IMR-90 (cell line): Measurements from ENCODE around the gene ANGPTL5. TPM values are rescaled to one million over a fixed set of nuclear protein-coding genes. Genes with fewer than 3 reads are reported as not detected.
A peak's percentile ranks its signal among the peaks of the same experiment; 100 is the strongest.

ENCODE experiments used
- ATAC-seq: fragments of 200-7000 bp; cut with Tn5 transposase; 2 replicates; pipeline ENCODE4 v1.9.1; 2020; ENCODE audit warnings: low read depth, mild to moderate bottlenecking, moderate library complexity
- BruUV-seq: library from RNA; stranded (reverse); fragments of 400-500 nt; replicated peaks from 2 replicates; lab custom pipeline; 2021; lab: Mats Ljungman, UMichigan
- CTCF ChIA-PET: fragments of 300-600 bp; formaldehyde crosslinking; extraction: SDS; loops from one replicate; lab custom pipeline; 2021; ENCODE audit warnings: antibody characterized with exemption; lab: Yijun Ruan, JAX
- POLR2A ChIA-PET: fragments of 300-600 bp; sonication (Branson Sonifier 250); formaldehyde crosslinking; loops from one replicate; lab custom pipeline; 2022; ENCODE audit warnings: antibody characterized with exemption; ENCODE audit not compliant: unreplicated experiment; lab: Charles Lee
- DNase-seq: peaks from one replicate; pipeline ENCODE4 v3.0.0; 2013
- H2AFZ ChIP-seq: replicated peaks from 2 replicates; pipeline ENCODE3; 2013; ENCODE audit warnings: low read length, mild to moderate bottlenecking; ENCODE audit not compliant: poor library complexity
- H2AK5ac ChIP-seq: 2 replicates; pipeline ENCODE4 v1.6.1; 2013; ENCODE audit warnings: low read depth, low read length, inconsistent platforms
- H2AK9ac ChIP-seq: replicated peaks from 2 replicates; pipeline ENCODE3; 2013; ENCODE audit warnings: mild to moderate bottlenecking, low read depth, low read length, moderate library complexity; ENCODE audit not compliant: poor library complexity
- H2BK120ac ChIP-seq: 2 replicates; pipeline ENCODE4 v1.6.1; 2013; ENCODE audit warnings: low read depth, low read length, inconsistent platforms
- H2BK15ac ChIP-seq: 3 replicates; pipeline ENCODE4 v1.6.1; 2013; ENCODE audit warnings: low read depth, low read length, inconsistent platforms
- H2BK20ac ChIP-seq: 2 replicates; pipeline ENCODE4 v1.6.1; 2013; ENCODE audit warnings: low read depth, mild to moderate bottlenecking, inconsistent platforms, low read length, moderate library complexity
- H2BK5ac ChIP-seq: 2 replicates; pipeline ENCODE4 v1.6.1; 2013; ENCODE audit warnings: mild to moderate bottlenecking, low read depth, low read length, inconsistent platforms; ENCODE audit not compliant: poor library complexity, severe bottlenecking
- H3K14ac ChIP-seq: replicated peaks from 2 replicates; pipeline ENCODE4 v1.6.1; 2013; ENCODE audit warnings: low read depth, low read length, inconsistent platforms
- H3K18ac ChIP-seq: 2 replicates; pipeline ENCODE4 v1.6.1; 2013; ENCODE audit warnings: low read depth, low read length, control low read depth
- H3K23ac ChIP-seq: 2 replicates; pipeline ENCODE4 v1.6.1; 2013; ENCODE audit warnings: low read depth, low read length, inconsistent platforms
- H3K27ac ChIP-seq: 2 replicates; pipeline ENCODE4 v1.5.1; 2013; ENCODE audit warnings: mild to moderate bottlenecking, control low read depth, low read length; ENCODE audit not compliant: insufficient read depth
- H3K27me3 ChIP-seq: 2 replicates; pipeline ENCODE4 v1.6.1; 2013; ENCODE audit warnings: low read length; ENCODE audit not compliant: control insufficient read depth, insufficient read depth
- H3K36me3 ChIP-seq: 2 replicates; pipeline ENCODE4 v1.6.1; 2013; ENCODE audit warnings: low read length, mixed read lengths; ENCODE audit not compliant: control insufficient read depth, insufficient read depth
- H3K4ac ChIP-seq: 2 replicates; pipeline ENCODE4 v1.6.1; 2013; ENCODE audit warnings: low read depth, low read length, inconsistent platforms
- H3K4me1 ChIP-seq: 2 replicates; pipeline ENCODE4 v1.6.1; 2013; ENCODE audit warnings: low read length, mixed read lengths; ENCODE audit not compliant: control insufficient read depth, insufficient read depth
- H3K4me2 ChIP-seq: 2 replicates; pipeline ENCODE4 v1.6.1; 2013; ENCODE audit warnings: low read depth, mild to moderate bottlenecking, control low read depth, low read length, moderate library complexity
- H3K4me3 ChIP-seq: 2 replicates; pipeline ENCODE4 v1.5.1; 2013; ENCODE audit warnings: low read depth, mild to moderate bottlenecking, control low read depth, low read length, moderate library complexity; ENCODE audit not compliant: insufficient read depth
- H3K56ac ChIP-seq: 2 replicates; pipeline ENCODE4 v1.6.1; 2013; ENCODE audit warnings: low read length, inconsistent platforms; ENCODE audit not compliant: insufficient read depth; ENCODE audit errors: extremely low read depth
- H3K79me1 ChIP-seq, 2 experiments: 2 replicates each; pipeline ENCODE4 v1.6.1; 2013; ENCODE audit warnings: low read length in 2 of 2, inconsistent platforms in 1 of 2, low read depth in 1 of 2
- H3K9ac ChIP-seq: 2 replicates; pipeline ENCODE4 v1.6.1; 2013; ENCODE audit warnings: low read depth, low read length, control low read depth
- H3K9me1 ChIP-seq: 2 replicates; pipeline ENCODE4 v1.6.1; 2013; ENCODE audit warnings: low read length, inconsistent platforms; ENCODE audit not compliant: insufficient read depth
- H3K9me3 ChIP-seq: 2 replicates; pipeline ENCODE4 v1.6.1; 2013; ENCODE audit warnings: low read length; ENCODE audit not compliant: control insufficient read depth, insufficient read depth
- H4K20me1 ChIP-seq: 2 replicates; pipeline ENCODE4 v1.6.1; 2013; ENCODE audit warnings: low read length, inconsistent platforms; ENCODE audit not compliant: insufficient read depth
- H4K5ac ChIP-seq: 2 replicates; pipeline ENCODE4 v1.6.1; 2013; ENCODE audit warnings: mild to moderate bottlenecking, low read depth, low read length, control low read depth
- H4K8ac ChIP-seq, 2 experiments: 2 replicates each; pipeline ENCODE4 v1.6.1; 2013; ENCODE audit warnings: low read depth in 2 of 2, low read length in 2 of 2, control low read depth in 1 of 2, inconsistent platforms in 1 of 2
- H4K91ac ChIP-seq: 2 replicates; pipeline ENCODE4 v1.6.1; 2013; ENCODE audit warnings: low read depth, low read length, inconsistent platforms; ENCODE audit not compliant: insufficient read depth
- BHLHE40 ChIP-seq: fragments of 150-350 bp; IDR thresholded peaks from 2 replicates; pipeline ENCODE4 v1.6.1; 2016; ENCODE audit warnings: mild to moderate bottlenecking, low read depth, low read length
- CEBPB ChIP-seq: IDR thresholded peaks from 2 replicates; pipeline ENCODE4 v1.6.1; 2012; ENCODE audit warnings: low read depth, low read length, improper control_type of control experiment
- CHD1 ChIP-seq: IDR thresholded peaks from 2 replicates; pipeline ENCODE4 v1.6.1; 2012; ENCODE audit warnings: low read depth, low read length, improper control_type of control experiment
- FOS ChIP-seq: fragments of 150-350 bp; IDR thresholded peaks from 2 replicates; pipeline ENCODE4 v1.6.1; 2016; ENCODE audit warnings: low read depth, low read length
- MAFK ChIP-seq: IDR thresholded peaks from 2 replicates; pipeline ENCODE4 v1.6.1; 2012; ENCODE audit warnings: low read depth, low read length, improper control_type of control experiment
- MAZ ChIP-seq: IDR thresholded peaks from 2 replicates; pipeline ENCODE4 v1.6.1; 2012; ENCODE audit warnings: low read depth, mild to moderate bottlenecking, low read length, improper control_type of control experiment, moderate library complexity, borderline replicate concordance
- MXI1 ChIP-seq: IDR thresholded peaks from 2 replicates; pipeline ENCODE4 v1.6.1; 2012; ENCODE audit warnings: low read depth, mild to moderate bottlenecking, low read length, moderate library complexity, borderline replicate concordance
- NFE2L2 ChIP-seq: fragments of 150-350 bp; IDR thresholded peaks from 2 replicates; pipeline ENCODE4 v1.6.1; 2016; ENCODE audit warnings: low read depth, mild to moderate bottlenecking, low read length
- POLR2A ChIP-seq: IDR thresholded peaks from 2 replicates; pipeline ENCODE4 v1.6.1; 2012; ENCODE audit warnings: mild to moderate bottlenecking, low read depth, low read length
- RAD21 ChIP-seq: IDR thresholded peaks from 2 replicates; pipeline ENCODE4 v1.6.1; 2012; ENCODE audit warnings: low read length, improper control_type of control experiment
- RCOR1 ChIP-seq: IDR thresholded peaks from 2 replicates; pipeline ENCODE4 v1.6.1; 2012; ENCODE audit warnings: mild to moderate bottlenecking, low read length, improper control_type of control experiment; ENCODE audit not compliant: insufficient replicate concordance
- RFX5 ChIP-seq: IDR thresholded peaks from 2 replicates; pipeline ENCODE4 v1.8.0; 2012; ENCODE audit warnings: low read depth, mild to moderate bottlenecking, low read length, moderate library complexity
- SMC3 ChIP-seq: fragments of 150-350 bp; IDR thresholded peaks from 2 replicates; pipeline ENCODE4 v1.6.1; 2016; ENCODE audit warnings: low read depth, mild to moderate bottlenecking, antibody characterized with exemption, low read length, moderate library complexity
- WGBS, 2 experiments: methylation state at CpG; one replicate each; pipeline versions ENCODE4 v1.1.5 to v1.1.7; 2013; ENCODE audit warnings: missing lambda C conversion rate in 2 of 2; ENCODE audit not compliant: insufficient read length in 1 of 2; ENCODE audit errors: extremely low coverage in 2 of 2; 5-methylcytosine and 5-hydroxymethylcytosine counted together
- dilution Hi-C: fragments of 300-500 bp; cut with HindIII; formaldehyde crosslinking; loops from one replicate; pipeline ENCODE4 v1.14.3; 2018; ENCODE audit warnings: low sequenced_read_pairs; ENCODE audit not compliant: unreplicated experiment
- in situ Hi-C: fragments of 300-500 bp; cut with MboI; formaldehyde crosslinking; loops from 3 replicates; pipeline ENCODE4 v1.14.3; 2019; ENCODE audit warnings: low sequenced_read_pairs, inconsistent platforms, mixed read lengths
- intact Hi-C: fragments of 100-400 bp; cut with micrococcal nuclease; formaldehyde crosslinking; loops from 2 replicates; pipeline ENCODE4 v1.10.0; 2022
- polyA plus RNA-seq, 3 experiments: library from polyadenylated mRNA; depleted of rRNA; stranded (reverse); fragments of >200 nt; gene quantifications; 2 replicates each; pipeline ENCODE4 v1.2.3, GENCODE V29; 2012; ENCODE audit warnings: low replicate concordance in 1 of 3
- total RNA-seq: library from RNA; depleted of rRNA; stranded (reverse); fragments of >200 nt; gene quantifications from 2 replicates; pipeline ENCODE4 v1.2.3, GENCODE V29; 2012
- TF ChIP-seq, protein P1 (sequence below): fragments of 150-350 bp; IDR thresholded peaks from 2 replicates; pipeline ENCODE4 v1.6.1; 2017; ENCODE audit warnings: mild to moderate bottlenecking, antibody characterized with exemption, low read length, low read depth
- TF ChIP-seq, protein P2 (sequence below): fragments of 150-350 bp; IDR thresholded peaks from 2 replicates; pipeline ENCODE4 v1.6.1; 2016; ENCODE audit warnings: low read depth, mild to moderate bottlenecking, low read length, moderate library complexity, borderline replicate concordance
- TF ChIP-seq, protein P3 (sequence below): conservative IDR thresholded peaks from 2 replicates; pipeline ENCODE4 v1.5.1; 2012; ENCODE audit warnings: mild to moderate bottlenecking, low read depth, low read length, improper control_type of control experiment

ANGPTL5 gene
- total and polyA plus RNA-seq, 2 of the 4 experiments (the other 2 are of a cell fraction), result not detected

DNA sequence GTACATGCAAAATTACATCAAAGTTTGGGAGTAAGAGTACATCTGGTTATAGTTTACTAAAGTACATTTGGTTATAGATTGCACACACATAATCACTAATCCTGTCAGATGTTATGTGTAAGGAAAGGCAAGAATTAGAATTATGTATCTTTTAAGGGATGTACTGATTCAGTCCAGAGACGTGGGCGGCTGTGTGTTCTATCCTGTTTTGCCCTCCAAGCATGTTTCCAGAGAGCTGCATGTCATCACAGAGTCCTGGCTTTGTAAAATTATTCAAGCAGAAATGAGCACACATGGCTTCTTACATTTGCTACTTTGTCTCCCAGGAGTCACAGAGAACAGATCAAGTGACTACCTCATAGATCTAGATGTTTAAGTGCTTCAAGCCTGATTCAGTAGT, 34.7 kb downstream of the ANGPTL5 start:
- H4K91ac ChIP-seq, result no peak overlapping the region
- no peak overlapping the region for H2BK15ac ChIP-seq
- H3K18ac ChIP-seq, result no peak overlapping the region
- peaks cover 3% of the 10 kb centered on the region; the same call in 1 of the 2 replicates for H3K9me1 ChIP-seq
- no peak overlapping the region for H3K27ac ChIP-seq
- H3K4ac ChIP-seq, result no peak overlapping the region
- no peaks in the 10 kb centered on the region; the same call in 1 of the 2 replicates for H3K4me1 ChIP-seq
- H3K14ac ChIP-seq, result no peak overlapping the region
- H3K4me3 ChIP-seq, result no peak overlapping the region
- 86% methylated on average over 2 of the region's 2 CpGs; no CpG with 5 or more reads in 1 of the 2 experiments for WGBS, 2 experiments
- no peaks in the 10 kb centered on the region for H3K27me3 ChIP-seq
- no peak overlapping the region for H2BK120ac ChIP-seq
- H3K9ac ChIP-seq, result no peak overlapping the region
- DNase-seq (peak; percentile 30), ATAC-seq (no peak)
- no peaks in the 10 kb centered on the region for H3K36me3 ChIP-seq
- H2AFZ ChIP-seq, result no peak overlapping the region
- CTCF ChIA-PET, result no interaction called here
- dilution Hi-C loops (no loop called here), in situ Hi-C loops (no loop called here), intact Hi-C loops (no loop called here)
- TF ChIP-seq, protein P1, sequence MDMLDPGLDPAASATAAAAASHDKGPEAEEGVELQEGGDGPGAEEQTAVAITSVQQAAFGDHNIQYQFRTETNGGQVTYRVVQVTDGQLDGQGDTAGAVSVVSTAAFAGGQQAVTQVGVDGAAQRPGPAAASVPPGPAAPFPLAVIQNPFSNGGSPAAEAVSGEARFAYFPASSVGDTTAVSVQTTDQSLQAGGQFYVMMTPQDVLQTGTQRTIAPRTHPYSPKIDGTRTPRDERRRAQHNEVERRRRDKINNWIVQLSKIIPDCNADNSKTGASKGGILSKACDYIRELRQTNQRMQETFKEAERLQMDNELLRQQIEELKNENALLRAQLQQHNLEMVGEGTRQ, result no peak
- no peak for TF ChIP-seq FOS
- no peak for TF ChIP-seq MXI1
- TF ChIP-seq POLR2A, result no peak
- no peak for TF ChIP-seq MAFK
- no peak for TF ChIP-seq MAZ
- TF ChIP-seq, protein P2, sequence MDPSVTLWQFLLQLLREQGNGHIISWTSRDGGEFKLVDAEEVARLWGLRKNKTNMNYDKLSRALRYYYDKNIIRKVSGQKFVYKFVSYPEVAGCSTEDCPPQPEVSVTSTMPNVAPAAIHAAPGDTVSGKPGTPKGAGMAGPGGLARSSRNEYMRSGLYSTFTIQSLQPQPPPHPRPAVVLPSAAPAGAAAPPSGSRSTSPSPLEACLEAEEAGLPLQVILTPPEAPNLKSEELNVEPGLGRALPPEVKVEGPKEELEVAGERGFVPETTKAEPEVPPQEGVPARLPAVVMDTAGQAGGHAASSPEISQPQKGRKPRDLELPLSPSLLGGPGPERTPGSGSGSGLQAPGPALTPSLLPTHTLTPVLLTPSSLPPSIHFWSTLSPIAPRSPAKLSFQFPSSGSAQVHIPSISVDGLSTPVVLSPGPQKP, result no peak
- no peak for TF ChIP-seq SMC3
- no peak for TF ChIP-seq BHLHE40
- no peak for TF ChIP-seq CHD1
- no peak for TF ChIP-seq CEBPB
- no peak for TF ChIP-seq RFX5
- TF ChIP-seq RAD21, result no peak
- TF ChIP-seq, protein P3, sequence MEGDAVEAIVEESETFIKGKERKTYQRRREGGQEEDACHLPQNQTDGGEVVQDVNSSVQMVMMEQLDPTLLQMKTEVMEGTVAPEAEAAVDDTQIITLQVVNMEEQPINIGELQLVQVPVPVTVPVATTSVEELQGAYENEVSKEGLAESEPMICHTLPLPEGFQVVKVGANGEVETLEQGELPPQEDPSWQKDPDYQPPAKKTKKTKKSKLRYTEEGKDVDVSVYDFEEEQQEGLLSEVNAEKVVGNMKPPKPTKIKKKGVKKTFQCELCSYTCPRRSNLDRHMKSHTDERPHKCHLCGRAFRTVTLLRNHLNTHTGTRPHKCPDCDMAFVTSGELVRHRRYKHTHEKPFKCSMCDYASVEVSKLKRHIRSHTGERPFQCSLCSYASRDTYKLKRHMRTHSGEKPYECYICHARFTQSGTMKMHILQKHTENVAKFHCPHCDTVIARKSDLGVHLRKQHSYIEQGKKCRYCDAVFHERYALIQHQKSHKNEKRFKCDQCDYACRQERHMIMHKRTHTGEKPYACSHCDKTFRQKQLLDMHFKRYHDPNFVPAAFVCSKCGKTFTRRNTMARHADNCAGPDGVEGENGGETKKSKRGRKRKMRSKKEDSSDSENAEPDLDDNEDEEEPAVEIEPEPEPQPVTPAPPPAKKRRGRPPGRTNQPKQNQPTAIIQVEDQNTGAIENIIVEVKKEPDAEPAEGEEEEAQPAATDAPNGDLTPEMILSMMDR, result no peak
- no peak for TF ChIP-seq RCOR1
- no peak for TF ChIP-seq NFE2L2
- no peaks in the 10 kb centered on the region for H4K20me1 ChIP-seq
- H3K9me3 ChIP-seq, result no peaks in the 10 kb centered on the region
- H2AK9ac ChIP-seq, result no peak overlapping the region
- H2BK5ac ChIP-seq, result no peak overlapping the region
- no peak overlapping the region for H4K5ac ChIP-seq
- H2AK5ac ChIP-seq, result no peak overlapping the region
- no TSS peak for BruUV-seq
- no peak overlapping the region for H3K56ac ChIP-seq
- no peaks in the 10 kb centered on the region for H3K79me1 ChIP-seq
- H2BK20ac ChIP-seq, result no peak overlapping the region; the same call in 1 of the 2 replicates
- POLR2A ChIA-PET, result no interaction called here
- H3K4me2 ChIP-seq, result no peak overlapping the region
- H4K8ac ChIP-seq, result no peak overlapping the region
- no peak overlapping the region for H3K23ac ChIP-seq
